SK-N-SH treated with all-trans-retinoic acid at 6 μM for 48 hours (cell line): ENCODE results near the gene BABAM2.

Experiments used
- ATAC-seq: fragments of 200-7000 bp; cut with Tn5 transposase; 3 replicates; pipeline ENCODE4 v1.9.1; 2020; ENCODE audit warnings: mild to moderate bottlenecking, moderate library complexity
- BACH2 ChIP-seq: fragments of 250-450 bp; sonication (Bioruptor Pico); IDR thresholded peaks from 2 replicates; pipeline ENCODE4 v1.9.0; 2021; ENCODE audit warnings: mild to moderate bottlenecking, borderline replicate concordance
- CREB5 ChIP-seq: fragments of 250-450 bp; sonication (Bioruptor Pico); IDR thresholded peaks from 2 replicates; pipeline ENCODE4 v1.5.1; 2020; ENCODE audit warnings: low read depth, mild to moderate bottlenecking, moderate library complexity
- CSDC2 ChIP-seq: fragments of 250-450 bp; sonication (Bioruptor Pico); IDR thresholded peaks from 2 replicates; pipeline ENCODE4 v1.5.0; 2020; ENCODE audit warnings: mild to moderate bottlenecking, moderate library complexity
- CSRNP3 ChIP-seq: fragments of 250-450 bp; sonication (Bioruptor Pico); IDR thresholded peaks from 2 replicates; pipeline ENCODE4 v1.5.1; 2021; ENCODE audit warnings: mild to moderate bottlenecking, moderate library complexity
- GLIS3 ChIP-seq: fragments of 250-450 bp; sonication (Bioruptor Pico); IDR thresholded peaks from 2 replicates; pipeline ENCODE4 v1.5.0; 2020; ENCODE audit warnings: mild to moderate bottlenecking, moderate library complexity
- OSR1 ChIP-seq: fragments of 250-450 bp; sonication (Bioruptor Pico); IDR thresholded peaks from 2 replicates; pipeline ENCODE4 v1.8.0; 2022; ENCODE audit warnings: moderate library complexity, mild to moderate bottlenecking, inconsistent platforms
- POU6F1 ChIP-seq: fragments of 250-450 bp; sonication (Bioruptor Pico); IDR thresholded peaks from 2 replicates; pipeline ENCODE4 v1.8.0; 2021; ENCODE audit warnings: low read depth, mild to moderate bottlenecking, moderate library complexity, borderline replicate concordance
- SNAI2 ChIP-seq: fragments of 250-450 bp; sonication (Bioruptor Pico); IDR thresholded peaks from 2 replicates; pipeline ENCODE4 v1.5.0; 2020; ENCODE audit warnings: mild to moderate bottlenecking, moderate library complexity
- TCF4 ChIP-seq: fragments of 250-450 bp; sonication (Bioruptor Pico); IDR thresholded peaks from 2 replicates; pipeline ENCODE4 v1.8.0; 2021; ENCODE audit warnings: mild to moderate bottlenecking, moderate library complexity, borderline replicate concordance
- TOX ChIP-seq: fragments of 250-450 bp; sonication (Bioruptor Pico); IDR thresholded peaks from 2 replicates; pipeline ENCODE4 v1.8.0; 2021; ENCODE audit warnings: mild to moderate bottlenecking, moderate library complexity, borderline replicate concordance
- TSHZ2 ChIP-seq: fragments of 250-450 bp; sonication (Bioruptor Pico); IDR thresholded peaks from 2 replicates; pipeline ENCODE4 v1.5.0; 2020; ENCODE audit warnings: mild to moderate bottlenecking, moderate library complexity
- ZC3H10 ChIP-seq: fragments of 250-450 bp; sonication (Bioruptor Pico); IDR thresholded peaks from 2 replicates; pipeline ENCODE4 v1.5.1; 2021; ENCODE audit warnings: mild to moderate bottlenecking, moderate library complexity
- ZFP3 ChIP-seq: fragments of 250-450 bp; sonication (Bioruptor Pico); IDR thresholded peaks from 2 replicates; pipeline ENCODE4 v1.5.0; 2020; ENCODE audit warnings: mild to moderate bottlenecking, moderate library complexity
- ZFP30 ChIP-seq: fragments of 450-650 bp; formaldehyde crosslinking; IDR thresholded peaks from 2 replicates; pipeline ENCODE4 v1.5.0; 2022; ENCODE audit warnings: mild to moderate bottlenecking, moderate library complexity
- ZNF565 ChIP-seq: fragments of 450-650 bp; formaldehyde crosslinking; conservative IDR thresholded peaks from 2 replicates; pipeline ENCODE4 v1.5.0; 2020; ENCODE audit warnings: low read depth, mild to moderate bottlenecking, moderate library complexity
- ZNF70 ChIP-seq: fragments of 450-650 bp; formaldehyde crosslinking; IDR thresholded peaks from 2 replicates; pipeline ENCODE4 v1.5.0; 2020; ENCODE audit warnings: mild to moderate bottlenecking, moderate library complexity
- ZNF8 ChIP-seq: fragments of 450-650 bp; formaldehyde crosslinking; IDR thresholded peaks from 2 replicates; pipeline ENCODE4 v1.5.0; 2020; ENCODE audit warnings: mild to moderate bottlenecking, moderate library complexity

Gene BABAM2

GRCh38 chr2:27909901-27910300 is 19.4 kb downstream of the BABAM2 start:
- no peak for ATAC-seq
- TF ChIP-seq CSRNP3, result no peak
- TF ChIP-seq TCF4 (CRISPR knock-in tag), result no peak
- no peak for TF ChIP-seq CREB5
- no peak for TF ChIP-seq CSDC2 (CRISPR knock-in tag)

GRCh38 chr2:27911458-27912210 is 21.1 kb downstream of the BABAM2 start:
- ATAC-seq, result no peak
- no peak for TF ChIP-seq ZNF8 (CRISPR knock-in tag)
- no peak for TF ChIP-seq OSR1
- no peak for TF ChIP-seq ZFP30 (CRISPR knock-in tag)
- TF ChIP-seq SNAI2, result no peak
- no peak for TF ChIP-seq TOX (CRISPR knock-in tag)
- no peak for TF ChIP-seq TSHZ2
- TF ChIP-seq POU6F1 (CRISPR knock-in tag), result no peak
- no peak for TF ChIP-seq ZNF565 (CRISPR knock-in tag)
- TF ChIP-seq ZFP3 (CRISPR knock-in tag), result no peak
- no peak for TF ChIP-seq ZC3H10 (CRISPR knock-in tag)
- TF ChIP-seq CREB5, result no peak
- no peak for TF ChIP-seq CSRNP3

- ATAC-seq, result no peak
- TF ChIP-seq ZNF70 (CRISPR knock-in tag), result no peak
- TF ChIP-seq TCF4 (CRISPR knock-in tag), result no peak
- TF ChIP-seq TSHZ2, result no peak
- no peak for TF ChIP-seq BACH2
- no peak for TF ChIP-seq ZNF565 (CRISPR knock-in tag)
- no peak for TF ChIP-seq CREB5
- no peak for TF ChIP-seq GLIS3
- TF ChIP-seq POU6F1 (CRISPR knock-in tag), result no peak
- no peak for TF ChIP-seq ZFP3 (CRISPR knock-in tag)
- TF ChIP-seq ZFP30 (CRISPR knock-in tag), result no peak
- TF ChIP-seq CSRNP3, result no peak
- TF ChIP-seq ZC3H10 (CRISPR knock-in tag), result no peak
These were observed 22.0 kb downstream of the BABAM2 start for GRCh38 chr2:27912512-27912911.
